ENCODE data around the gene OR1S2.

DNA sequence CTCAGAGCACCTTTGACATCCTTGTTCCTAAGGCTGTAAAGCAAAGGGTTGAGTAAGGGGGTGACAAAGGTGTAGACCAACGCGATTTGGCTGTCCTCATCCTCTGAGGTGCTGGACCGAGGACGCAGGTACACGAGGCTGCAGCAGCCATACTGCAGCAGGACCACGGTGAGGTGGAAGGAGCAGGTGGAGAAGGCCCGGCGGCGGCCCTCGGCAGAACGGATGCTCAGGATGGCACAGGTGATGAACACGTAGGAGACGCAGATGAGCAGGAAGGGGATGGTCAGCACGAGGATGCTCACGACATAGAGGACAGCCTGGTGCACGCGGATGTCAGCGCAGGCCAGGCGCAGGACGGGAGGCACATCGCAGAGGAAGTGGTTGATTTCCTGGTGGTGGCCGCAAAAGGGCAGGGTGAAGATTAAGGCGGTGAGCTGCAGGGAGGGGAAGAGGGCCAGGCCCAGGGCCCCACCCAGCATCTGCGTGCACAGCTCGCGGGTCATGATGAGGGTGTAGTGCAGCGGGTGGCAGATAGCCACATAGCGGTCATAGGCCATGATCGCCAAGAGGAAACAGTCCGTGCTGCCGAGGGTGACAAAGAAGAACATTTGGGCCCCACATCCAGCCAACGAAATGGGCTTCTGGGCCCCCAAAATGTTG is 24.1 kb upstream of the OR1S2 start:
- no peak for TF ChIP-seq EZH2 (IDR thresholded peaks at IDR 0.05; ENCODE audit: insufficient read depth, poor library complexity, severe bottlenecking)
- no peak for TF ChIP-seq EZH2phosphoT487 (IDR thresholded peaks at IDR 0.05; ENCODE audit: insufficient read depth, low read depth)
